ENCODE data around the gene JAKMIP3.
A peak's percentile ranks its signal among the peaks of the same experiment; 100 is the strongest.

JAKMIP3 gene

DNA sequence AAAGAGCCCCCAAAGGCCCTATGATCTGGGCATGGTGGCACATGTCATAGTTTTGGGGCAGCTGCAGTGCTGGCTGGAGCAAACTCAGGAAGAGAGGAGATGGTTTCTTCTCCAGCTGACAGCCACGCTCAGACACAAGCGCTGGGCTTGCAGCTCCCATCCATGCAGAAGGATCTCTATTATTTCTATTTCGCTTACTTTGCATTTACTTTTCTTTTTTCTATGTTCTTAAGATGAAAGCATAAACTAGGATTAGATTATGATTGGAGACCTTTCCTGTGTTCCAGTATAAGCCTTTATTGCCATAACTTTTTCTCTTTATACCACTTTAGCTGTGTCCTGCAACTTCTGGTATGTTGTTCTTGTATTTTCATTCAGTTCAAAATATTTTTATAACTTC, 5.0 kb downstream of the JAKMIP3 start (continued):
- TF ChIP-seq, protein P1, sequence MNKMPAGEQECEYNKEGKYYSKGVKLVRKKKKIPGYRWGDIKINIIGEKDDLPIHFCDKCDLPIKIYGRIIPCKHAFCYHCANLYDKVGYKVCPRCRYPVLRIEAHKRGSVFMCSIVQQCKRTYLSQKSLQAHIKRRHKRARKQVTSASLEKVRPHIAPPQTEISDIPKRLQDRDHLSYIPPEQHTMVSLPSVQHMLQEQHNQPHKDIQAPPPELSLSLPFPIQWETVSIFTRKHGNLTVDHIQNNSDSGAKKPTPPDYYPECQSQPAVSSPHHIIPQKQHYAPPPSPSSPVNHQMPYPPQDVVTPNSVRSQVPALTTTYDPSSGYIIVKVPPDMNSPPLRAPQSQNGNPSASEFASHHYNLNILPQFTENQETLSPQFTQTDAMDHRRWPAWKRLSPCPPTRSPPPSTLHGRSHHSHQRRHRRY (tag by site-specific recombination; IDR thresholded peaks at IDR 0.05), result no peak
- TF ChIP-seq ZNF830 (tag by site-specific recombination; IDR thresholded peaks at IDR 0.05; ENCODE audit: low read depth) (no peak), ZNF423 (tag by site-specific recombination; IDR thresholded peaks at IDR 0.05) (no peak), ZBTB20 (tag by site-specific recombination; IDR thresholded peaks at IDR 0.05) (no peak), TCF7L2 (IDR thresholded peaks at IDR 0.05; ENCODE audit: borderline replicate concordance, low read depth, low read length) (no peak)
- TF ChIP-seq, protein P2, sequence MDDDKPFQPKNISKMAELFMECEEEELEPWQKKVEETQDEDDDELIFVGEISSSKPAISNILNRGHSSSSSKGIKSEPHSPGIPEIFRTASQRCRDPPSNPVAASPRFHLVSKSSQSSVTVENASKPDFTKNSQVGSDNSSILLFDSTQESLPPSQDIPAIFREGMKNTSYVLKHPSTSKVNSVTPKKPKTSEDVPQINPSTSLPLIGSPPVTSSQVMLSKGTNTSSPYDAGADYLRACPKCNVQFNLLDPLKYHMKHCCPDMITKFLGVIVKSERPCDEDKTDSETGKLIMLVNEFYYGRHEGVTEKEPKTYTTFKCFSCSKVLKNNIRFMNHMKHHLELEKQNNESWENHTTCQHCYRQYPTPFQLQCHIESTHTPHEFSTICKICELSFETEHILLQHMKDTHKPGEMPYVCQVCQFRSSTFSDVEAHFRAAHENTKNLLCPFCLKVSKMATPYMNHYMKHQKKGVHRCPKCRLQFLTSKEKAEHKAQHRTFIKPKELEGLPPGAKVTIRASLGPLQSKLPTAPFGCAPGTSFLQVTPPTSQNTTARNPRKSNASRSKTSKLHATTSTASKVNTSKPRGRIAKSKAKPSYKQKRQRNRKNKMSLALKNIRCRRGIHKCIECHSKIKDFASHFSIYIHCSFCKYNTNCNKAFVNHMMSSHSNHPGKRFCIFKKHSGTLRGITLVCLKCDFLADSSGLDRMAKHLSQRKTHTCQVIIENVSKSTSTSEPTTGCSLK (tag by site-specific recombination; IDR thresholded peaks at IDR 0.05), result no peak

DNA sequence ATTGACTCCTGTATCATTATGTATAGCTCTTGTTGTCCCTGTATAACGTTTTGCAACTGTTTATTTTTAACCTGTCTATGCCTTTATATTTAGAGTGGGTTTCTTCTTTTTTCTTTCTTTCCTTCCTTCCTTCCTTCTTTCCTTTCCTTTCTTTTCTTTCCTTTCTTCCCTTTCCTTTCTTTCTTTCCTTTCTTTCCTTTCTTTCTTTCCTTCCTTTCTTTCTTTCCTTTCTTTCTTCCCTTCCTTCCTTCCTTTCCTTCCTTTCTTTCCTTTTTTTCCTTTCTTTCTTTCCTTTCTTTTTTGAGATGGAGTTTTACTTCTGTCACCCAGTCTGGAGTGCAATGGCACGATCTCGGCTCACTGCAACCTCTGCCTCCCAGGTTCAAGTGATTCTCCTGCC, 5.9 kb downstream of the JAKMIP3 start:
- H3K27ac ChIP-seq (ENCODE audit: extremely low read depth, low read depth, low read length), result no peak overlapping the region
- no peaks in the 10 kb centered on the region for H3K4me1 ChIP-seq (ENCODE audit: control insufficient read depth, insufficient read depth, low read length)
- H3K4me3 ChIP-seq (ENCODE audit: low read depth, low read length), result no peak overlapping the region
- H3K36me3 ChIP-seq (ENCODE audit: control insufficient read depth in 2 of 2, insufficient read depth in 1 of 2, low read length in 2 of 2), result no peaks in the 10 kb centered on the region
- no peak for TF ChIP-seq SCRT1 (tag by site-specific recombination; IDR thresholded peaks at IDR 0.05; ENCODE audit: borderline replicate concordance)
- TF ChIP-seq PRDM1 (tag by site-specific recombination; IDR thresholded peaks at IDR 0.05), result peak; percentile 94
- TF ChIP-seq ZNF366 (tag by site-specific recombination; conservative IDR thresholded peaks at IDR 0.05), result peak; percentile 72
- H3K9me3 ChIP-seq (ENCODE audit: control insufficient read depth, insufficient read depth, low read depth, low read length), result no peaks in the 10 kb centered on the region
- ChIA-PET POLR2A (no interaction called here), CTCF (interaction anchor here (0.5 to 0.7 kb wide), 2 partner anchors 47 to 591 kb away, joined by 3 to 5 read pairs; no protein-coding TSS in a partner anchor)

DNA sequence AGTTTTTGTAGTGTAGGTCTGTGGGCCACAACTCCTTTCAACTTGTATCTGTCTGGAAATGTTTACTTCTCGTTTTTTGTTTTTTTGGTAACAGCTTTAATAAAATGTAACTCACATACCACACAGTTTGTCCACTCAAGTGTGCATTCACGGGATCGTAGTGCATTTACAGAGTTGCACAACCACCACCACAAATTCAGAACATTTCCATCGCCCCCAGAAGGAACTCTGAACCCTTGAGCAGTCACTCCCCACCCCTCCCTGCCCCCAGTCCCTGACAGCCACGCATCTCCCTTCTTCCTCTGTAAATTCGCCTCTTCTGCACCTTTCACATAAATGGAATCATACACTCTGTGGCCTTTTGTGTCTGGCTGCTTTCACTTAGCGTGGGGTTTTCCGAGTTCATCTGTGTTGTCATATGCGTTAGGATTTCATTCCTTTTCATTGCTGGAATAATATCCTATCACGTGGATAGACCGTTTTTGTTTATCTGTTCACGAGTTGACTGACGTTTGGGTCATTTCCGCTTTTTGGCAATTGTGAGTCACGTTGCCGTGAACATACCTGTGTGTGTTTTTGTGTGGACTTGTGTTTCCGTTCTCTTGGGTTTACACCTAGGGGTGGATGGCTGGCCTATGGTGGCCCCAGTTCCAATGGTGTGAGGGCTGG, 10.3 kb downstream of the JAKMIP3 start:
- POLR2A ChIA-PET, result no interaction called here
- no peak overlapping the region for H3K27ac ChIP-seq (ENCODE audit: extremely low read depth, low read depth, low read length)
- no peak for TF ChIP-seq PRDM1 (tag by site-specific recombination; IDR thresholded peaks at IDR 0.05)
- H3K4me3 ChIP-seq (ENCODE audit: low read depth, low read length), result no peak overlapping the region
- CTCF ChIA-PET, result no interaction called here
- H3K9me3 ChIP-seq (ENCODE audit: control insufficient read depth, insufficient read depth, low read depth, low read length), result no peaks in the 10 kb centered on the region
- no peaks in the 10 kb centered on the region for H3K36me3 ChIP-seq (ENCODE audit: control insufficient read depth in 2 of 2, insufficient read depth in 1 of 2, low read length in 2 of 2)
- H3K4me1 ChIP-seq (ENCODE audit: control insufficient read depth, insufficient read depth, low read length), result no peaks in the 10 kb centered on the region

DNA sequence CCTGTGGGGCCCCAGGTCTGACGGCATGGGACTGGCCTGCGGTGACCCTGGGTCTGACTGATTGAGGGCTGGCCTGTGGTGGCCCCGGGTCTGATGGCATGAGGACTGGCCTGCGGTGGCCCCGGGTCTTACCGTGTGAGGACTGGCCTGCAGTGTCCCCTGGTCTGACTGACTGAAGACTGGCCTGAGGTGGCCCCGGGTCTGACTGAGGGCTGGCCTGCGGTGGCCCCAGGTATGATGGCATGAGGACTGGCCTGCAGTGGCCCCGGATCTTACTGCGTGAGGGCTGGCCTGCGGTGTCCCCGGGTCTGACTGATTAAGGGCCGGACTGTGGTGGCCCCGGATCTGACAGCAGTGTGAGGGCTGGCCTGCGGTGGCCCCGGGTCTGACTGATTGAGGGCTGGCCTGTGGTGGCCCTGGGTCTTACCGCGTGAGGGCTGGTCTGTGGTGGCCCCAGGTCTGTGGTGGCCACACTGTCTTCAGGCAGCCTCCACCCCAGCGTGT, 10.9 kb downstream of the JAKMIP3 start:
- Histone ChIP-seq H3K27ac (ENCODE audit: extremely low read depth, low read depth, low read length) (no peak overlapping the region), H3K4me3 (ENCODE audit: low read depth, low read length) (no peak overlapping the region), H3K4me1 (ENCODE audit: control insufficient read depth, insufficient read depth, low read length) (no peaks in the 10 kb centered on the region), H3K36me3 (ENCODE audit: control insufficient read depth in 2 of 2, insufficient read depth in 1 of 2, low read length in 2 of 2) (no peaks in the 10 kb centered on the region), H3K9me3 (ENCODE audit: control insufficient read depth, insufficient read depth, low read depth, low read length) (no peaks in the 10 kb centered on the region)
- TF ChIP-seq HOXC10 (CRISPR knock-in tag; IDR thresholded peaks at IDR 0.05) (no peak), GLI2 (tag by site-specific recombination; IDR thresholded peaks at IDR 0.05; ENCODE audit: borderline replicate concordance, low read depth) (no peak), MZF1 (tag by site-specific recombination; IDR thresholded peaks at IDR 0.05; ENCODE audit: borderline replicate concordance) (no peak)
- TF ChIP-seq, protein P3, sequence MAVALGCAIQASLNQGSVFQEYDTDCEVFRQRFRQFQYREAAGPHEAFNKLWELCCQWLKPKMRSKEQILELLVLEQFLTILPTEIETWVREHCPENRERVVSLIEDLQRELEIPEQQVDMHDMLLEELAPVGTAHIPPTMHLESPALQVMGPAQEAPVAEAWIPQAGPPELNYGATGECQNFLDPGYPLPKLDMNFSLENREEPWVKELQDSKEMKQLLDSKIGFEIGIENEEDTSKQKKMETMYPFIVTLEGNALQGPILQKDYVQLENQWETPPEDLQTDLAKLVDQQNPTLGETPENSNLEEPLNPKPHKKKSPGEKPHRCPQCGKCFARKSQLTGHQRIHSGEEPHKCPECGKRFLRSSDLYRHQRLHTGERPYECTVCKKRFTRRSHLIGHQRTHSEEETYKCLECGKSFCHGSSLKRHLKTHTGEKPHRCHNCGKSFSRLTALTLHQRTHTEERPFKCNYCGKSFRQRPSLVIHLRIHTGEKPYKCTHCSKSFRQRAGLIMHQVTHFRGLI (tag by site-specific recombination; IDR thresholded peaks at IDR 0.05), result no peak
- ChIA-PET POLR2A (no interaction called here), CTCF (no interaction called here)

Measured in HEK293 (cell line).